ENCODE measurements around the gene KSR1. TPM values are rescaled to one million over a fixed set of nuclear protein-coding genes. Genes with fewer than 3 reads are reported as not detected.

The KSR1 gene
- total and polyA plus RNA-seq, 10 of the 15 experiments (the other 5 are each of a cell fraction or from before 2014, with no cell fraction given), result 0.97 to 66.6 (median 22.9) TPM

GRCh38 chr17:27569257-27569722, 113.0 kb downstream of the KSR1 start:
- Histone ChIP-seq H3K36me3 (ENCODE audit: control insufficient read depth in 2 of 2, insufficient read depth in 2 of 2, low read length in 1 of 2) (peaks cover 0 to 14% of the 10 kb centered on the region in 2 experiments; a peak in 3 of 4 replicates), H3K9me3 (replicated peaks; ENCODE audit: control insufficient read depth, insufficient read depth, low read length) (no peaks in the 10 kb centered on the region), H4K20me1 (ENCODE audit: control insufficient read depth, insufficient read depth) (no peaks in the 10 kb centered on the region; the same call in 1 of the 2 replicates), H2AFZ (ENCODE audit: control insufficient read depth, low read depth, low read length) (no peak overlapping the region), H3K27me3 (replicated peaks in 1 of 2; ENCODE audit: control insufficient read depth in 2 of 2, insufficient read depth in 2 of 2, low read length in 1 of 2) (no peaks in the 10 kb centered on the region), H3K4me2 (ENCODE audit: control insufficient read depth, insufficient read depth) (no peak overlapping the region), H3K79me2 (ENCODE audit: control insufficient read depth, insufficient read depth, low read length) (no peaks in the 10 kb centered on the region; the same call in 1 of the 2 replicates), H3K4me3 (no peak overlapping the region), H3K4me1 (ENCODE audit: control insufficient read depth, insufficient read depth, low read length) (no peaks in the 10 kb centered on the region; the same call in 1 of the 2 replicates), H3K27ac (ENCODE audit: control insufficient read depth, insufficient read depth) (no peak overlapping the region), H3K9ac (ENCODE audit: control insufficient read depth, insufficient read depth, low read length) (no peak overlapping the region)
- WGBS (ENCODE audit: insufficient coverage, insufficient replicate concordance, low lambda C conversion rate, missing lambda C conversion rate), result 61% methylated on average over 6 of the region's 6 CpGs
- RAD21 ChIA-PET (ENCODE audit: unreplicated experiment), result interaction anchor here (0.9 to 3.6 kb wide), 7 partner anchors 9 to 109 kb away, joined by 4 to 25 read pairs (median 6); no protein-coding TSS in a partner anchor
- CTCF ChIA-PET, result interaction anchor here (0.6 to 4.6 kb wide), 14 partner anchors 9 to 114 kb away, joined by 3 to 53 read pairs (median 4); partner anchors contain the start of gene KSR1
- intact Hi-C loops (cut with micrococcal nuclease; ENCODE audit: unreplicated experiment) (no loop called here), in situ Hi-C loops (cut with MboI) (no loop called here)
- peak; percentile 96 for ATAC-seq
- SMC1A ChIA-PET (ENCODE audit: uncharacterized antibody, unreplicated experiment), result interaction anchor here (1.0 to 2.3 kb wide), 6 partner anchors 9 to 111 kb away, joined by 3 to 12 read pairs (median 4); no protein-coding TSS in a partner anchor
- POLR2A ChIA-PET, result no interaction called here
- no peak for DNase-seq (ENCODE audit: low read depth, low spot score)
- BruUV-seq (replicated peaks), result no TSS peak
- peak; percentile 18 for FAIRE-seq
- TF ChIP-seq ZBED1 (IDR thresholded peaks at IDR 0.05; ENCODE audit: borderline replicate concordance), result no peak
- TF ChIP-seq CHD4 (IDR thresholded peaks at IDR 0.05), result no peak
- TF ChIP-seq MTA2 (IDR thresholded peaks at IDR 0.05; ENCODE audit: low read depth), result no peak
- 0 out of 2 replicates have a peak, but pooled peaks have one; percentile 24 for TF ChIP-seq HDGF (IDR thresholded peaks at IDR 0.05)
- no peak for TF ChIP-seq CEBPB (IDR thresholded peaks at IDR 0.05; ENCODE audit: borderline replicate concordance in 1 of 2, low read depth in 2 of 2, low read length in 2 of 2)
- peak in 1 of 2 experiments; percentile 33; a peak in 1 of 4 replicates for TF ChIP-seq IKZF2 (IDR thresholded peaks at IDR 0.05)
- no peak for TF ChIP-seq POLR2AphosphoS2 (IDR thresholded peaks at IDR 0.05; ENCODE audit: low read depth, low read length)
- TF ChIP-seq E2F4 (IDR thresholded peaks at IDR 0.05; ENCODE audit: low read depth, low read length), result no peak
- TF ChIP-seq LARP7 (IDR thresholded peaks at IDR 0.05), result no peak
- no peak for TF ChIP-seq JUNB (IDR thresholded peaks at IDR 0.05)
- peak; percentile 29; the same call in 1 of the 2 replicates for TF ChIP-seq CREM (IDR thresholded peaks at IDR 0.05; ENCODE audit: low read depth)
- TF ChIP-seq SMAD5 (IDR thresholded peaks at IDR 0.05; ENCODE audit: low read depth), result no peak
- TF ChIP-seq CTCF (IDR thresholded peaks at IDR 0.05 in 2 of 3, conservative IDR thresholded peaks at IDR 0.05 in 1 of 3; ENCODE audit: control insufficient read depth in 2 of 3, extremely low read depth in 1 of 3, insufficient read depth in 1 of 3, low read depth in 3 of 3, low read length in 3 of 3), result peak; percentile 64 to 78 (median 73)
- peak; percentile 39; the same call in 1 of the 2 replicates for TF ChIP-seq SMARCA5 (IDR thresholded peaks at IDR 0.05)
- TF ChIP-seq POU2F2 (IDR thresholded peaks at IDR 0.05; ENCODE audit: borderline replicate concordance, low read depth, low read length), result no peak
- 0 out of 2 replicates have a peak, but pooled peaks have one; percentile 25 for TF ChIP-seq DPF2 (IDR thresholded peaks at IDR 0.05)
- peak; percentile 56; the same call in 1 of the 2 replicates for TF ChIP-seq YY1 (IDR thresholded peaks at IDR 0.05; ENCODE audit: low read depth, low read length)
- TF ChIP-seq TCF7 (IDR thresholded peaks at IDR 0.05; ENCODE audit: borderline replicate concordance), result no peak
- 0 out of 2 replicates have a peak, but pooled peaks have one; percentile 24 for TF ChIP-seq CBFB (IDR thresholded peaks at IDR 0.05; ENCODE audit: low read depth)
- TF ChIP-seq NRF1 (conservative IDR thresholded peaks at IDR 0.05; ENCODE audit: low read depth, low read length), result no peak
- peak; percentile 55 for TF ChIP-seq RAD21 (IDR thresholded peaks at IDR 0.05; ENCODE audit: insufficient read depth, low read depth, low read length)
- TF ChIP-seq SMC3 (IDR thresholded peaks at IDR 0.05; ENCODE audit: borderline replicate concordance, low read length), result peak; percentile 49; the same call in 1 of the 2 replicates
- no peak for TF ChIP-seq BCL11A (IDR thresholded peaks at IDR 0.05; ENCODE audit: low read depth, low read length)
- no peak for TF ChIP-seq FOXM1 (IDR thresholded peaks at IDR 0.05; ENCODE audit: low read depth, low read length)
- TF ChIP-seq SIX5 (IDR thresholded peaks at IDR 0.05; ENCODE audit: low read depth, low read length, severe bottlenecking), result no peak
- TF ChIP-seq ZNF207 (IDR thresholded peaks at IDR 0.05; ENCODE audit: borderline replicate concordance), result no peak

Measured in GM12878 (cell line).